GM12875 (cell line): ENCODE data around the gene FFAR2.
"Not testable (repeated sequence)": the region's sequence is repeated elsewhere in the genome, so short reads cannot be mapped to it uniquely, and the experiment has no call there.

ENCODE experiments used
- H3K4me3 ChIP-seq: one replicate; pipeline ENCODE4 v1.5.1; 2011; ENCODE audit warnings: low read depth, low read length, control low read depth
- TF ChIP-seq, protein P1 (sequence below): IDR thresholded peaks from 2 replicates; pipeline ENCODE4 v1.5.1; 2011; ENCODE audit warnings: low read depth, mild to moderate bottlenecking, control low read depth, inconsistent platforms, low read length, moderate library complexity, borderline replicate concordance; ENCODE audit not compliant: insufficient read depth

Gene FFAR2

DNA sequence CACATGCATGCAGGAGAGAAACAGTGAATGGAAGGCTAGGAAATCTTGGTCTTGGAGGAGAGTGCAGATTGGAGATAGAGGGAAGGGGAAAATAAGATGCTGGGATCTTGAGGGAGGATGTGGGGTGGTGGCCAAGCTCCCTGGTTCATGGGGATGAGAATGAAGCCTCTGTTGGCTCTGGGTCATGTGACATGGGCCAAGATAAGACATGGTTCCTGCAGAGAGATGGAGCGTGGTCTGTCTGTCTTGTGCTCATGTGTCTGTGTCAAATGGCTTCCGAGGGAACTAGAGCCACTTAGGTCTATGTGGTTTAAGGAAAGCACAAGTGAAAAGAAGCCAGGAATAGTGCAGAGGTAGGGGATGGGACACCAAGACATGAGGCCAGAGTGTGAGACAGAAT lies 30.8 kb upstream of the FFAR2 start:
- TF ChIP-seq, protein P1, sequence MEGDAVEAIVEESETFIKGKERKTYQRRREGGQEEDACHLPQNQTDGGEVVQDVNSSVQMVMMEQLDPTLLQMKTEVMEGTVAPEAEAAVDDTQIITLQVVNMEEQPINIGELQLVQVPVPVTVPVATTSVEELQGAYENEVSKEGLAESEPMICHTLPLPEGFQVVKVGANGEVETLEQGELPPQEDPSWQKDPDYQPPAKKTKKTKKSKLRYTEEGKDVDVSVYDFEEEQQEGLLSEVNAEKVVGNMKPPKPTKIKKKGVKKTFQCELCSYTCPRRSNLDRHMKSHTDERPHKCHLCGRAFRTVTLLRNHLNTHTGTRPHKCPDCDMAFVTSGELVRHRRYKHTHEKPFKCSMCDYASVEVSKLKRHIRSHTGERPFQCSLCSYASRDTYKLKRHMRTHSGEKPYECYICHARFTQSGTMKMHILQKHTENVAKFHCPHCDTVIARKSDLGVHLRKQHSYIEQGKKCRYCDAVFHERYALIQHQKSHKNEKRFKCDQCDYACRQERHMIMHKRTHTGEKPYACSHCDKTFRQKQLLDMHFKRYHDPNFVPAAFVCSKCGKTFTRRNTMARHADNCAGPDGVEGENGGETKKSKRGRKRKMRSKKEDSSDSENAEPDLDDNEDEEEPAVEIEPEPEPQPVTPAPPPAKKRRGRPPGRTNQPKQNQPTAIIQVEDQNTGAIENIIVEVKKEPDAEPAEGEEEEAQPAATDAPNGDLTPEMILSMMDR: no peak
- H3K4me3 ChIP-seq: no peak overlapping the region

DNA sequence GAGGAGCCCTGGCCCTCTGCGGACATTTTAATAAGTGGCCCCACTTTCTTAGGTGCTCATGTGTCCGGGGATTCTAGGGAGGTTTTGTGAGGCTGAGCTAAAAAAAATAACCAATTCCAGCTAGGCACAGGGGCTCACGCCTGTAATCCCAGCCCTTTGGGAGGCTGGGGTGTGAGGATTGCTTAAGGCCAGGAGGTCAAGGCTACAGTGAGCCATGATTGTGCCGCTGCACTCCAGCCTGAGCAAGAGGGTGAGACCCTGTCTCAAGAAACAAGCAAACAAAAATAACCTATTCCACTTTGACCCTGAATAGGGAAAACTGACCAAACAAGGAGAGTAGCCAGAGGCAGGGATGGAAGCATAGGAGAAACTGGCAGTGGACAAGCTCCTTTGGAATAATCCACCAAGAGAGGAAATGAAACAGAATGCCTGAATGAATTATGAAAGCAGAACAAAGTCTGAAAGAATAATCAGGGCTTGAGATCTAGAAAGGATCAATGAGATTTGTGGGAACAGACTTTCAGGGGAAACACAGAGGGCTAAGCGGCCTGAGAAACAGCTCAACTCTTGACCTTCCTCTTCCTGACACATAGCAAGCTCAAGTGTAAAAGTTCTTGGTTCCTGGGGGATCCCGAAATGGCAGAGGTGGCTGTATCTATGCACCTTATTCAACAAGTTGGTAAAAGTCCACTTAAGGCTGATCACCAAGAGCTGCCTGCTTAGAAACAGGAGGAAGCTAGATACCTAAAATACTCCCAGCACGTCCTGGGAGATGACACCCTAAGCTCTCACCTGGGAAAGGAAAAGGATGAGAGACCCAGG lies 30.1 kb upstream of the FFAR2 start:
- TF ChIP-seq, protein P1: no peak
- no peak overlapping the region for H3K4me3 ChIP-seq

DNA sequence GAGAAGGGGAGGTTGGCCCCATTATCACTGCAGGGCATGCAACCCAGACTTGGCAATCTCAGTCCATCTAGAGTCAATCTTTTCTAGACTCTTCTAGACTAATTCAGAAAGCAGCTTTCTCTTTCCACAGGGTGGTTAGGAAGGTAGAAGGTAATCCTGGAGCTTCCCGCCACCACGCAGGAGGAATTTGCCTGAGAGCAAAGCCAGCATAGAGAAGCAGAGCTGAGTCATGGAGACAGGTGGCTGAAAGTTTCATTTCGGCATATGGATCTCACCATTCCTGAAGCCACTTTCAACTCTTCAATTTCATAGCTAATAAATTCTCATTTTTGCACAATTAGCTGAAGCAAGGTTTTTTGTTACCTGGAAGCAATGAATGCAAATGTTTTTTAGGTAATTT lies 29.0 kb upstream of the FFAR2 start:
- TF ChIP-seq, protein P1: no peak
- no peak overlapping the region for H3K4me3 ChIP-seq

DNA sequence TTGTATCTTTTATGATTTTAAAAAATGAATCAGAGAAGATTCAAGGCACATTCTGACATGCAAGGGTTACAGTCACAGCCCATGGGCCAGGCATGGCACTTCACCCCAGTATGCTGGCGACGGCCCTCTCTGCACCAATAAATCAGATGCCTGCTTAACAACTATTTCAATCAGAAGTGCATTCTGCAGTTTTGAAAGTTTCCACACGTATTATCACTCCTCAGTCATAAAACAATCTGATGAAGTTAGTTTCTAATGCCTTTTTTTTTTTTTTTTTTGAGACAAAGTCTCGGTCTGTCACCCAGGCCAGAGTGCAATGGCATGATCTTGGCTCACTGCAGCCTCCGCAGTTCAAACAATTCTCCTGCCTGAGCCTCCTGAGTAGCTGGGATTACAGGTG lies 28.3 kb upstream of the FFAR2 start:
- TF ChIP-seq, protein P1: no peak

DNA sequence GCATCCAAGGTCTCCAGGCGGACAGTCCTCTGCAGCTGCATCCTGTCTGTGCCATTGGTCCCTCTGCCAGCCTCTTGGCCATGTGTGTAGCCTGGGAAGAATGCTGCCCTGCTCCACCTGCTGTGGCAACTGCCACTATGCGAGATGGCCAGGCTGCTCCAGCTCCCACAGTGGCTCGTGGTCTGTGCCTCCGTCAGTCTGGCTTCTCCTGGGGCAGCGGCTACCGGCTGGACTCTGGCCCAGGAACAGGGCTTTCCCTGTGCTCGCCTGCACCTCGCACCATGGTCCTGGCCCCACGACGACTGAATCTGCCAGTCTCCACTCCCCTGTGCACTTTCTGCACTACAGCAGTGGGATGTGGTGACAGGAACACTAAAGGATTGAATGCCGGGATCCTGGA lies 26.7 kb upstream of the FFAR2 start:
- TF ChIP-seq, protein P1: no peak
- no peak overlapping the region for H3K4me3 ChIP-seq

More for the DNA sequence above, 28.3 kb upstream of the FFAR2 start:
- H3K4me3 ChIP-seq: no peak overlapping the region

DNA sequence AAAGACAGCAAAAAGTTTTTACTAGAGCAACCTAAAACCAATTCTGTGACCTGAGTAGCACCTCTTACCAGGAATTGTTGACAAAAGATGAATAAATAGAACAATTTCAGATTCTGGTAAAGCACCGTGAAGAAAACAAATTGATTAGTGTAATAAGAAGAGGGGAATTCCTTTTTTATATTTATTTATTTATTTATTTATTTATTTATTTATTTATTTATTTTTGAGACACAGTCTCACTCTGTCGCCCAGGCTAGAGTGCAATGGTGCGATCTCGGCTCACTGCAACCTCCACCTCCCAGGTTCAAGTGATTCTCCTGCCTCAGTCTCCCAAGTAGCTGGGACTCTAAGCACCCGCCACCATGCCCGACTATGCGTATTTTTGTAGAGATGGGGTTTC lies 24.7 kb upstream of the FFAR2 start:
- not testable (repeated sequence) for H3K4me3 ChIP-seq

DNA sequence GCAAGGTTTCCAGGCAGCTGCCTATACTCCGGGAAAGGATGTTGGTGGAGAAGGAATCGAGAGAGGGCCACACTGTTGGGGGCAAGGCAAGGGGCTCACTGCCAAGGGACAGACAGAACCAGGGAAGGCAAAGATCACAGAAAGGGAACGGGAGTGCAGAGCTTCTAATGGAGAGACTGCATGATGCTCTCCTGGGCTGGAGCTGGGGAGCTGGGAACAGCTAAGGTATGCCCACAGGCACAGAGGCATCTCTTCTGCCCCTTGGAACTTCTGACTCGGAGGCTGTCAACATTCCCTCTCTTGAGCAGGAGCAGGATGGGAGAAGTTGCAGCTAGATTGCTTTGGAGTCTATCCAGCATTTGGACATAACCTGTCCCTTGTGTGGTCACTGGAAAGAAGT lies 22.4 kb upstream of the FFAR2 start:
- TF ChIP-seq, protein P1: no peak
- H3K4me3 ChIP-seq: no peak overlapping the region
